Keratinocyte (primary cell): Measurements from ENCODE around the gene KYNU. TPM values are rescaled to one million over a fixed set of nuclear protein-coding genes. Genes with fewer than 3 reads are reported as not detected.

Experiments used
- DNase-seq: peaks from one replicate; pipeline ENCODE4 v3.0.0-alpha.2; 2011; ENCODE audit warnings: low read depth, missing footprints, low spot score
- FAIRE-seq: peaks from 2 replicates; lab custom pipeline; 2011; peaks lifted over from hg19 to GRCh38; lab: Jason Lieb, UNC
- H2AFZ ChIP-seq: 2 replicates; pipeline ENCODE4 v1.6.0; 2012; ENCODE audit warnings: low read length, control low read depth, inconsistent platforms; ENCODE audit not compliant: control insufficient read depth
- H3K27ac ChIP-seq: 2 replicates; pipeline ENCODE4 v1.5.1; 2011; ENCODE audit warnings: low read length; ENCODE audit not compliant: control insufficient read depth, insufficient read depth
- H3K27me3 ChIP-seq: 3 replicates; pipeline ENCODE4 v1.6.0; 2011; ENCODE audit warnings: low read length; ENCODE audit not compliant: control insufficient read depth, insufficient read depth; ENCODE audit errors: extremely low read depth
- H3K36me3 ChIP-seq, 2 experiments: 2 replicates in 1 of 2; 3 replicates in 1 of 2; pipeline ENCODE4 v1.5.1; 2011; ENCODE audit warnings: low read length in 2 of 2, mild to moderate bottlenecking in 1 of 2; ENCODE audit not compliant: control insufficient read depth in 2 of 2, insufficient read depth in 2 of 2; ENCODE audit errors: extremely low read depth in 1 of 2
- H3K4me1 ChIP-seq: 3 replicates; pipeline ENCODE4 v1.5.1; 2011; ENCODE audit warnings: low read length; ENCODE audit not compliant: control insufficient read depth, insufficient read depth; ENCODE audit errors: extremely low read depth
- H3K4me2 ChIP-seq: 3 replicates; pipeline ENCODE4 v1.6.0; 2011; ENCODE audit warnings: low read depth, low read length; ENCODE audit not compliant: control insufficient read depth, insufficient read depth; ENCODE audit errors: extremely low read depth
- H3K4me3 ChIP-seq, 3 experiments: fragments of 200-600 bp in 1 of 3; sonication (generic) in 1 of 3; 2 replicates in 2 of 3; 3 replicates in 1 of 3; pipeline ENCODE4 v1.5.1; 2011 to 2016; ENCODE audit warnings: low read length in 3 of 3, mild to moderate bottlenecking in 3 of 3, control low read depth in 2 of 3, inconsistent platforms in 1 of 3, low read depth in 1 of 3, mixed read lengths in 1 of 3, mixed run types in 1 of 3, moderate library complexity in 1 of 3; ENCODE audit not compliant: control insufficient read depth in 2 of 3, insufficient read depth in 2 of 3; ENCODE audit errors: extremely low read depth in 1 of 3
- H3K79me2 ChIP-seq: 2 replicates; pipeline ENCODE4 v1.6.0; 2012; ENCODE audit warnings: low read length; ENCODE audit not compliant: control insufficient read depth, insufficient read depth
- H3K9ac ChIP-seq: 3 replicates; pipeline ENCODE4 v1.6.0; 2011; ENCODE audit warnings: low read length; ENCODE audit not compliant: control insufficient read depth, insufficient read depth; ENCODE audit errors: extremely low read depth
- H3K9me1 ChIP-seq: 3 replicates; pipeline ENCODE4 v1.6.0; 2011; ENCODE audit warnings: low read length; ENCODE audit not compliant: control insufficient read depth, insufficient read depth; ENCODE audit errors: extremely low read depth
- H3K9me3 ChIP-seq: 2 replicates; pipeline ENCODE4 v1.5.1; 2012; ENCODE audit warnings: low read depth, low read length; ENCODE audit not compliant: control insufficient read depth
- H4K20me1 ChIP-seq: 3 replicates; pipeline ENCODE4 v1.6.0; 2011; ENCODE audit warnings: low read length; ENCODE audit not compliant: control insufficient read depth, insufficient read depth; ENCODE audit errors: extremely low read depth
- EZH2 ChIP-seq: IDR thresholded peaks from one replicate; pipeline ENCODE4 v1.6.1; 2012; ENCODE audit warnings: inconsistent platforms, mild to moderate bottlenecking, low read length, moderate library complexity
- dilution Hi-C: fragments of 300-500 bp; cut with MboI; formaldehyde crosslinking; loops from one replicate; pipeline ENCODE4 v1.7.0; 2020; ENCODE audit warnings: low sequenced_read_pairs; ENCODE audit not compliant: extremely low pct_ligation_motif_present
- polyA plus RNA-seq, 5 experiments: library from polyadenylated mRNA; depleted of rRNA in 3 of 5; stranded (reverse) in 3 of 5; stranded (forward) in 1 of 5; unstranded in 1 of 5; fragments of >200 nt; gene quantifications; 1 replicate in 1 of 5; 2 replicates in 3 of 5; 3 replicates in 1 of 5; pipeline versions ENCODE4 v1.2.1 to v1.2.3, GENCODE V29; 2011 to 2012; ENCODE audit warnings: missing spikeins in 2 of 5, low read depth in 1 of 5, low replicate concordance in 1 of 5
- TF ChIP-seq, protein P1 (sequence below), 3 experiments: IDR thresholded peaks in 1 of 3; conservative IDR thresholded peaks in 1 of 3; optimal IDR thresholded peaks in 1 of 3; 2 replicates in 2 of 3; 3 replicates in 1 of 3; pipeline versions ENCODE3 to v1.5.1; 2011; ENCODE audit warnings: low read length in 3 of 3, mild to moderate bottlenecking in 3 of 3, moderate library complexity in 2 of 3, control low read depth in 1 of 3, inconsistent platforms in 1 of 3; ENCODE audit not compliant: insufficient read depth in 2 of 3; ENCODE audit errors: extremely low read depth in 1 of 3

The KYNU gene
- polyA plus RNA-seq, 1 donor (not counting 4 experiments of a cell fraction or from before 2014, with no cell fraction given) = 3.9 TPM

DNA sequence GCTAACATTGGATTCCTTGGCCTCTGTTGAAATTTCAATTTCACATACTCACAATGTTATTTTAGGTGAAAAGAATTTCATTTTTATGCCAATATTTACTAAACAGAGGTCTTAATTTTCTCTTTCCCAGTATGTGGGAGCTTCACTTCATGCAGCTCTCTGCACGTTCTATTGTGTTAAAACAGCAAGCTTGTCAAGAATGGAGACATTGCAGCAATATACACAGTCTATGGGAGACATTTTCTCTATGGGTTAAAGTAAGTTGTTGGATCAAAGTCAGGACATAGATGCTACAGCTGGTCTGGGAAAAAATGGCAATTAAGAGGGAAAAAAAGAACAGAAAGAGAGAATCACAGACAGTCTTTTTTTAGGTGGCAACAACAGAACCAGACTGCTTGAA, 181.4 kb downstream of the KYNU start:
- H2AFZ ChIP-seq = no peak overlapping the region
- no peak overlapping the region for H3K4me2 ChIP-seq
- dilution Hi-C loops = no loop called here
- no peak overlapping the region for H3K27ac ChIP-seq
- no peak for DNase-seq
- H3K9me3 ChIP-seq = no peaks in the 10 kb centered on the region
- FAIRE-seq = no peak
- no peaks in the 10 kb centered on the region for H4K20me1 ChIP-seq
- H3K9ac ChIP-seq = no peak overlapping the region
- H3K27me3 ChIP-seq = no peaks in the 10 kb centered on the region
- no peaks in the 10 kb centered on the region for H3K36me3 ChIP-seq
- TF ChIP-seq, protein P1, sequence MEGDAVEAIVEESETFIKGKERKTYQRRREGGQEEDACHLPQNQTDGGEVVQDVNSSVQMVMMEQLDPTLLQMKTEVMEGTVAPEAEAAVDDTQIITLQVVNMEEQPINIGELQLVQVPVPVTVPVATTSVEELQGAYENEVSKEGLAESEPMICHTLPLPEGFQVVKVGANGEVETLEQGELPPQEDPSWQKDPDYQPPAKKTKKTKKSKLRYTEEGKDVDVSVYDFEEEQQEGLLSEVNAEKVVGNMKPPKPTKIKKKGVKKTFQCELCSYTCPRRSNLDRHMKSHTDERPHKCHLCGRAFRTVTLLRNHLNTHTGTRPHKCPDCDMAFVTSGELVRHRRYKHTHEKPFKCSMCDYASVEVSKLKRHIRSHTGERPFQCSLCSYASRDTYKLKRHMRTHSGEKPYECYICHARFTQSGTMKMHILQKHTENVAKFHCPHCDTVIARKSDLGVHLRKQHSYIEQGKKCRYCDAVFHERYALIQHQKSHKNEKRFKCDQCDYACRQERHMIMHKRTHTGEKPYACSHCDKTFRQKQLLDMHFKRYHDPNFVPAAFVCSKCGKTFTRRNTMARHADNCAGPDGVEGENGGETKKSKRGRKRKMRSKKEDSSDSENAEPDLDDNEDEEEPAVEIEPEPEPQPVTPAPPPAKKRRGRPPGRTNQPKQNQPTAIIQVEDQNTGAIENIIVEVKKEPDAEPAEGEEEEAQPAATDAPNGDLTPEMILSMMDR (optimal IDR thresholded peaks at IDR 0.05 in 1 of 3, IDR thresholded peaks at IDR 0.05 in 1 of 3, conservative IDR thresholded peaks at IDR 0.05 in 1 of 3; ENCODE audit: extremely low read depth in 1 of 3, insufficient read depth in 2 of 3, low read length in 3 of 3) = no peak
- TF ChIP-seq EZH2 = no peak
- no peaks in the 10 kb centered on the region for H3K79me2 ChIP-seq
- H3K4me3 ChIP-seq = no peak overlapping the region
- H3K4me1 ChIP-seq = no peaks in the 10 kb centered on the region
- H3K9me1 ChIP-seq = no peaks in the 10 kb centered on the region

DNA sequence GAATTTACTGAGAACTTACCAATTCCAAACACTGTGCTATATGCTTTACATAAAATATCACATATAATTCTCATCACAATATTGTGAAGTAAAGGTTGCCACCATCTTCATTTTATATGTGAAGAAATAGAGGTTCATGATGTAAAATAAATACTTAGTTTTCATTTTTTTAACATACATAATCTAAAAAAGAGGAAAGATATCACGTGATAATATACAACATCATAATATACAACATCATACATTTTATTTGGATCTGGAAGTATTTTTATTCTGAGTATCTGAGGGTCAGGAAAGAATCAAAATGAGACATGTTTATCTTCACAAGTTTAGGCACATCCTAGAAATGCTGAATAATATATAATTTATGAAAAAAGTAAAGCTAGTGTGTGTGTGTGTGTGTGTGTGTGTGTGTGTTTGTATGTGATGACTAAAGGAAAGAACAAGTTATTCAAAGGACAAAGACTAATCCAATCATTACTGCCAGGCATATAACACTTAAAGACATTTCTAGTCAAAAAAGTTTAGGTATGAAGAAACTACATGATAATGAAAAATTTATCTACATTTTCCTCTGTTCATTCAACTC, 186.2 kb downstream of the KYNU start:
- H3K4me2 ChIP-seq = no peak overlapping the region
- no peaks in the 10 kb centered on the region for H3K79me2 ChIP-seq
- no peaks in the 10 kb centered on the region for H3K9me3 ChIP-seq
- no peaks in the 10 kb centered on the region for H3K27me3 ChIP-seq
- no peaks in the 10 kb centered on the region for H3K4me1 ChIP-seq
- H3K9ac ChIP-seq = no peak overlapping the region
- no peak overlapping the region for H3K27ac ChIP-seq
- H4K20me1 ChIP-seq = no peaks in the 10 kb centered on the region
- dilution Hi-C loops = no loop called here
- DNase-seq = no peak
- TF ChIP-seq, protein P1 (optimal IDR thresholded peaks at IDR 0.05 in 1 of 3, IDR thresholded peaks at IDR 0.05 in 1 of 3, conservative IDR thresholded peaks at IDR 0.05 in 1 of 3; ENCODE audit: extremely low read depth in 1 of 3, insufficient read depth in 2 of 3, low read length in 3 of 3) = no peak
- TF ChIP-seq EZH2 = no peak
- no peaks in the 10 kb centered on the region for H3K9me1 ChIP-seq
- H3K36me3 ChIP-seq = no peaks in the 10 kb centered on the region
- no peak for FAIRE-seq
- no peak overlapping the region for H3K4me3 ChIP-seq
- H2AFZ ChIP-seq = no peak overlapping the region
